8988T (cell line): ENCODE results near the gene RDM1.
"Not testable (repeated sequence)": the region's sequence is repeated elsewhere in the genome, so short reads cannot be mapped to it uniquely, and the experiment has no call there.

Experiments used
- DNase-seq: peaks from one replicate; pipeline ENCODE4 v3.0.0; 2011

RDM1 gene

GRCh38 chr17:35897772-35898171, 32.8 kb downstream of the RDM1 start:
- DNase-seq = not testable (repeated sequence)

- DNase-seq = no peak
Observed at GRCh38 chr17:35895636-35896587, 34.7 kb downstream of the RDM1 start.

GRCh38 chr17:35894206-35894605, 36.4 kb downstream of the RDM1 start:
- no peak for DNase-seq

GRCh38 chr17:35893751-35894150, 36.8 kb downstream of the RDM1 start:
- no peak for DNase-seq

- no peak for DNase-seq
Observed at GRCh38 chr17:35892091-35893035, 38.2 kb downstream of the RDM1 start.

GRCh38 chr17:35891269-35891668, 39.3 kb downstream of the RDM1 start:
- no peak for DNase-seq

GRCh38 chr17:35890774-35891155, 39.8 kb downstream of the RDM1 start:
- DNase-seq = no peak

GRCh38 chr17:35889818-35890773, 40.5 kb downstream of the RDM1 start:
- DNase-seq = no peak

GRCh38 chr17:35889241-35889640, 41.3 kb downstream of the RDM1 start:
- DNase-seq = no peak

- DNase-seq = no peak
Observed at GRCh38 chr17:35879773-35880654, 50.6 kb downstream of the RDM1 start, which contains the start of gene CCL5. CCL5 (minus strand) TSS chr17:35880360.

GRCh38 chr17:35878361-35878760, 52.2 kb downstream of the RDM1 start:
- no peak for DNase-seq

GRCh38 chr17:35877345-35878029, 53.1 kb downstream of the RDM1 start:
- no peak for DNase-seq

GRCh38 chr17:35876534-35876933, 54.0 kb downstream of the RDM1 start:
- no peak for DNase-seq

- no peak for DNase-seq
Observed at GRCh38 chr17:35875800-35876139, 54.8 kb downstream of the RDM1 start.

- DNase-seq = no peak
Observed at GRCh38 chr17:35875072-35875799, 55.3 kb downstream of the RDM1 start.

GRCh38 chr17:35872196-35872980, 58.2 kb downstream of the RDM1 start:
- DNase-seq = no peak

- no peak for DNase-seq
Observed at GRCh38 chr17:35870906-35871819, 59.4 kb downstream of the RDM1 start.

GRCh38 chr17:35868737-35869136, 61.8 kb downstream of the RDM1 start, which contains the start of gene HEATR9:
HEATR9 (minus strand) TSS chr17:35868891; CDS start chr17:35868742, 149 bp downstream.
- no peak for DNase-seq
